HL-60/S4 treated with phorbol 12-myristate 13-acetate at 8.2 ng/mL for 4 days and 3 days (cell line): ENCODE measurements around the gene IQSEC2.

Experiments used
- in situ Hi-C: fragments of 300-500 bp; cut with MboI; formaldehyde crosslinking; loops from 2 replicates; pipeline ENCODE4 v1.15.0; 2022; ENCODE audit warnings: low sequenced_read_pairs

IQSEC2 gene

GRCh38 chrX:53272808-53273337 is 8.5 kb downstream of the IQSEC2 start:
- in situ Hi-C loops: no loop called here

DNA sequence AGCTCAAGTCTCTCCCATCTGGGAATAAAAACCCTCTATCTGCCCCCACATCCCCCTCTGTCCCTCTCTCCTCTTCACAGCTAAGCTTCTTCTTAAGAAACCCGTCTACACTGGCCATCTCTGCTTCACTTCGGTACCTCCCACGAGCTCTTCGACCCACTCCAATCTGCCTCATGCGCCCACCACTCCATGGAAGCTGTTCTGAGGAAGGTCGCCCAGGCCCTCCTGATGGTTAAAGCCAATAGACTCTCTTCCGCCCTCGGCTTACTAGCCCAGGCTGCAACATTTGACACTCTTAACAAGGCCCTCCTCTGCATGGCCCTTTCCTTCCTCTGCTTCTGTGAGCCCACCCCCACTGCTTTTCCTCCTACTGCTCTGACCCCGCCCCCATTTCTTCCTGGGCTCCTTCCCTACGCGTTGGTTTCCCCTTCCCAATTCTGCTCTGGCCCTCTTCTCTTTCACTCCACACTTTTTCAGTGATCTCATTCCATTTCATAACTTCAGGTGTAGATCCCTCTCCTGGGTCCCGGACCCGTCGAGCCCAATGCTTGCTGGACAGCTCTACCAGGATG is 11.8 kb downstream of the IQSEC2 start:
- in situ Hi-C loops: no loop called here

DNA sequence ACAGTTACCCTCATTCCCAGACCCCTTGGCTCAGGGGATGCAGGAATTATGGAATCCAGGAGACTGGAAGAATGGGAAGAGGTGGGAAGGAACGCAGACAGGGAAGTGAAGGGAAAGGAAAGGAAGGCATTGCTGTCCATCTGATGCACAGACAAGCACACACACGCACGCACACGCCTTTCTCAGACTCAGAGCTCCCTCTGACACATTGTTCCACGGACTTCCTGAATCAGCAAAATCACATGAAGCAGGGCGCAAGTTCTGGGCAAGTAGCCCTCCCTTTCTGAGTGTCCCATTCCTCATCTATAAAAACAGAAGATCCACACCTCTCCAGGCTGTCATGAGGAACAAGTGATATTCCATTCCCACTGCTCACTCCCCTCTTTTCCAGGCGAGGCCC is 13.2 kb downstream of the IQSEC2 start:
- in situ Hi-C loops: no loop called here

- in situ Hi-C loops: no loop called here
Measured at GRCh38 chrX:53266914-53267313, 14.5 kb downstream of the IQSEC2 start.

GRCh38 chrX:53265771-53266574 is 15.4 kb downstream of the IQSEC2 start:
- in situ Hi-C loops: no loop called here

- in situ Hi-C loops: no loop called here
Measured at GRCh38 chrX:53263597-53264094, 17.7 kb downstream of the IQSEC2 start.

DNA sequence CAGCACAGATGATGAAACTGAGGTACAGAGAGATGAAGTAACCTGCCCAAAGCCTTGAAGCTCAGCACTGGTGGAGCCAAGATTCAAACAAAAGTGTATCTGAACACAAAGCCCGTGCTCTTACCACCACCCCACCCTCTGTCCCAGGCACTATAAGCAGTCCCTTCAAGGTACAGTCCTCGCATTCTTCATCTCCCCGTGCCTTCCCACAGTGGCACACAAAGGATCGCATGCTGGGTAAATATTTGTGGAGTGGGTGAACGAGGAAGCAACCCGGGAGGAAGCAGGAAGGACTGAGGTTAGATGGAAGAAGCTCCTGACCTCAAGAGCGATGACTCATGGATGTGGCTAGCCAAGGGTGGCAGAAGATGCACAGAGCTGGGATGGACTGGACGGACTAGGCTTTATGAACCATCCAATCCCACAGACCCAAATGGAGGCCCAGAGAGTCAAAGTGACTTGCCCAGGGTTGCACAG is 18.4 kb downstream of the IQSEC2 start:
- in situ Hi-C loops: no loop called here

DNA sequence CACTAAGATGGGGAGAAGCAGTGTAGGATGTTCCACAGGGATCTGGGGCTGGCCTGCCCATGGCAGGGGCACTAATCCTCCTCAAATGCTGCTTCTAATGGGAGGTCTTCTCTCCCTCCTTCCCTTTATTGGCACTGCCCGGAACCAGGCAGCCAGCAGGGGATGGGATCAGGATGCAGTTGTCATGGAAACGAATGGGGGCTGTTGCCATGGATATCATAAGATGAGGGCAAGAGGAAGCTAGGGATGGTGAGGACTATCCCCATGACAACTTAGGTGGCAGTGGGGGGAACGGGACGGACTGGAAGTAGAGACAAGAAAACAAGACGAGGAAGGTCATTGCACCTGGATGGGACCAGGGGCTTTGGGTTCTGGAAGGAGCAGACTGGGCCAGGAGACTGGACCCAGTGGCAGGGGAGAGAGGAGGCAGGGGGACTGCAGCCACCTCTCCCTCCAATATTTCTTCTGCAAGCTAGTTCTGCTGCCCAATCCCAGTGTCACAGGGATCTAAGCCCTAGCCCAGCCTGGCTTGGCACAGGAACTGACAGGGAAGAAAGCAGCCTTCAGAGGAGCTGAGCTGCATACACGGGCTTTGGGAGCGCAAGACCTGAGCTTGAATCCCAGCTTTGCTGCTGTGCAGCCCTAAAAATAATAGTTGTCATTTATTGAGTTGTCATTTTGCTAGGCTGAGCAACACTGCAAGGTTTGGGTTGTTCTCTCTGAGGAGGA is 19.0 kb downstream of the IQSEC2 start:
- in situ Hi-C loops: no loop called here

DNA sequence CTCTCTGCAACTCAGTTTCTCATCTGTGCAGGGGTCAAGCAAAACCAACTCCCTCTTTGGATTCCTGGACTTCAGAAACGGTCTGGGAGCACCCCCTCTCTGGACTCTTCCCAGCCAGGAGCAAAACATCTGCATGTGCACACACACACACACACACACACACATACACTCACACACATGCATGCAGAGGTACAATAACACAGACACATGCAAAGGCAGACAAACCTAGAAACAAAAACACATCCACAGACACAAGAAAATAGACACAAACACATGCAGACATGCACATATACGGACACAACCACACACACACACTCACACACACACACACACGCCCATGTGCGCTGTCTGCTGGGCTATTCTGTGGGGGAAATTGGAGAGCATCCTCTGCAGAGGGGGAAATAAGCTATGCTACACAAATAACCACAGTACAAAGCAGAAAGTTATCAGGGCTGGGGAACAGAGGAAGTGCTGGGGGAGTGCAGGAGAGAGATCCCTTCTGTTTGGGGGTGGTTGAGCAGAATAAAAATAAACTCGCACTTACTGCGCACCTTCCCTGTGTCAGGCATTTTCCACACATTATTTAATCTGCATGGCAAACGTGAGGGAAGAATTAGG is 19.9 kb downstream of the IQSEC2 start:
- in situ Hi-C loops: no loop called here

DNA sequence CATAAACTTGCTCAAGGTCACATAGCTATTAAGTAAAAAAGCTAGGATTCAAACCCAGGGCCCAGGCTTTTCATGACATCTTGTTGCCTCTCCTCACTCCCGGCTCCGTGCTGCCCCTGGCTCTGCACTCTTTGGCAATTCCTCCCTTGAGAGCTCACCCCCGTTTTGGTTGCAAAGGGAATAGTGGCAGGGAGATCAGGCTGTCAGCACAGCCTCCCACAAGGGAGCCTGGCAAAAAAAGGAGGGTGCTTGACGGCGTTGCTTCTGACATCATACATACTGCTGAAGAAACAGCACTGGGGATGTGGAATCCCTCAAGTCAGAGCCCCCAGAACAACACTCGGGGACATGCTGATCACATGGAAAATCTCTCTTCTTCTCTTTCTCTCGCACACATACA is 20.5 kb downstream of the IQSEC2 start:
- in situ Hi-C loops: no loop called here

GRCh38 chrX:53257670-53258423 is 23.5 kb downstream of the IQSEC2 start:
- in situ Hi-C loops: no loop called here

GRCh38 chrX:53257166-53257565 is 24.2 kb downstream of the IQSEC2 start:
- in situ Hi-C loops: no loop called here

DNA sequence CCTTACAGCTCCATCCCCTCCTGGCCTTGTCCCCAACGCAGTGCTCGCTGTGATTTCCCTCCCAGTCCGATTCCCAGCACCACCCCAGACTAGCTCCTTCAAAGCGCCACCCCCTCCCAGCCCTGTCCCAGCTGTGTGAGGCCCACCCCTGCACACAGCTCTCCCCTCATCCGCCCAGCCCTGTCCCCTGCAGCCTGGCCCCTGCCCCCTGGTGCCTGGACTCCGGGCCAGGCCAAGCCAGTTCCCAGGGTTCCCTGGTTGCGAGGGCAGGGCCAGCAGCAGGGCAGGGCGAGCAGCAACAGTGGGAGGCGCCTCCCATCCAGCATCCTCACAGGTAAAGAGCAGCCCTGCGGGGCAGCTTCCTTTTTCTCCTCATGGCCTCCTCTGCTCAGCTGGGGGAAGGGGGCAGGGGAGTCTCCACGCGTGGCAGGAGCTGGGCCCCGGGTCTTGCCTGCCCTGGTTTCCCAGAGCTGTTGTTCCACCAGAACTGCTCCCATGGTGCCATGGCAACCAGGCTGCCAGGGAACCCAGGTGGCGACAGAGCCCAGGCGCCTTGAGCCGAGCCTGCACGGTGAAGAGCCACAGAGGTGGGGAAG is 24.8 kb downstream of the IQSEC2 start:
- in situ Hi-C loops: no loop called here

GRCh38 chrX:53255738-53256191 is 25.6 kb downstream of the IQSEC2 start:
- in situ Hi-C loops: no loop called here

- in situ Hi-C loops: no loop called here
Measured at GRCh38 chrX:53254570-53255461, 26.6 kb downstream of the IQSEC2 start.

DNA sequence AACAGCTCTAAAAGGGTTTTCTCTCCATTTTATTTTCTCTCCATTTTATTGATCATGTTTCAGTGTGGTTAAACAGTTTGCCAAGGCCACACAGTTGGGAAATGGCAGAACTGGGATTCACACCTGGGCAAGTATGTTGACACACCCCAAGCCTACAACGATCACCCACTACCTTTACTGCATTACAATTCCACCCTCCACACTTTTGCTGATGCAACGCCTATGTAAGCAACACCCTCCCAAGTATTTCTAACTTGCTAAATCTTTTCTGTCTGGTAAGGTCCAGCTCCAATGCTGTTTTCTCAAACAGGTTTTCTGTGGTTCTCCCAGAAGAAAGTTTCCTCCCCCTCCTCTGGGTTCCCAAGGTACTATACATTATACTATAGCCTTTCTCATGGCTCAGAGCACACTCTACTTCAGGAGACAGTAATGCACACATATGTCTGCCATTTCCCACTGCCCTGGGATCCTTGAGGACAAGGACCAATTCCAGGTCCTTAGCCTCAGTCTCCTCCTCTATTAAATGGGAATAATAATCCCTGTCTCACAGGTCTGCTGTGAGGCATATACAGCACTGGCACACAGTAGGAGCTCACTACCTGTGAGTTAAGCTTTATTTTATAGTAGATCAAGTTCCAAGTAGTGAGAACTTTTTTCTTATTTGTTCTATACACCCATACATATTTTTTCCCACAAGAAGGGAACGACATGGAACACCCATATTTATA is 27.9 kb downstream of the IQSEC2 start:
- in situ Hi-C loops: no loop called here

DNA sequence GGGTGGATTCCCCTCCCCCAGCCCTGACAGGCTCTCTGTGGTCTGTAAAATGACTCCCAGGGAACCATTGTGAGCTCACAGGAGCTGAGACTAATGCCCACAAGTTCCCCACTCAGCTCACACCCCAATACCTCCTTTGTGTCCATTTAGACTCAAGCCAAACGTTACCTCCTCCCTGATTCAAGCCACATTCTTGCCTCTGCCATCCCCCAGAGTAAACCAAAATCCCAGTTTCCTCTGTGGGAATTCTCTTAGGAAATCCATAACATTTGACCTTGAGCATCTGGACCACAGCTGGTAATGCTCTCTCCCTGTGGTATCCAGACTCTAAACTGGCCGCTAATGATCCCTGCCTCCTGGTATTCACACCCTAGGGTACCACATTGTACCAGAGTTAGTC is 30.1 kb downstream of the IQSEC2 start:
- in situ Hi-C loops: no loop called here

GRCh38 chrX:53250556-53250955 is 30.8 kb downstream of the IQSEC2 start:
- in situ Hi-C loops: no loop called here
